Neural cell (in vitro differentiated cells): Measurements from ENCODE around the gene TFDP1. TPM values are rescaled to one million over a fixed set of nuclear protein-coding genes. Genes with fewer than 3 reads are reported as not detected.

Experiments used
- H2AFZ ChIP-seq: fragments of 200-600, 300-800 bp; sonication (generic), shearing (Covaris generic); 2 replicates; pipeline ENCODE4 v1.6.0; 2014; ENCODE audit warnings: low read depth, mild to moderate bottlenecking, antibody characterized with exemption, low read length, moderate library complexity
- H3F3A ChIP-seq: fragments of 200-600 bp; shearing (Covaris generic); 2 replicates; pipeline ENCODE4 v1.6.1; 2016; ENCODE audit warnings: mild to moderate bottlenecking, moderate library complexity, mixed read lengths, antibody characterized with exemption, low read length; ENCODE audit not compliant: insufficient read depth, poor library complexity, severe bottlenecking
- H3K27ac ChIP-seq: fragments of 200-600, 300-800 bp; sonication (generic), shearing (Covaris generic); 2 replicates; pipeline ENCODE4 v1.5.1; 2014; ENCODE audit warnings: mild to moderate bottlenecking, low read length, moderate library complexity
- H3K27me3 ChIP-seq: fragments of 300-800, 200-600 bp; sonication (generic), shearing (Covaris generic); 2 replicates; pipeline ENCODE4 v1.6.0; 2014; ENCODE audit warnings: mild to moderate bottlenecking, low read depth, low read length, moderate library complexity; ENCODE audit not compliant: insufficient read depth
- H3K36me3 ChIP-seq: fragments of 300-800, 200-600 bp; sonication (generic), shearing (Covaris generic); 2 replicates; pipeline ENCODE4 v1.5.1; 2014; ENCODE audit warnings: mild to moderate bottlenecking, antibody characterized with exemption, low read length, moderate library complexity; ENCODE audit not compliant: insufficient read depth
- H3K4me2 ChIP-seq: fragments of 300-800, 200-600 bp; sonication (generic), shearing (Covaris generic); 2 replicates; pipeline ENCODE4 v1.6.0; 2014; ENCODE audit warnings: mild to moderate bottlenecking, low read length
- H3K4me3 ChIP-seq: fragments of 300-800, 200-600 bp; sonication (generic), shearing (Covaris generic); 2 replicates; pipeline ENCODE4 v1.5.1; 2014; ENCODE audit warnings: mild to moderate bottlenecking, low read length, moderate library complexity
- H3K79me2 ChIP-seq: fragments of 200-600 bp; shearing (Covaris generic); replicated peaks from 2 replicates; pipeline ENCODE4 v1.6.0; 2014; ENCODE audit warnings: mild to moderate bottlenecking, low read length, moderate library complexity; ENCODE audit not compliant: insufficient read depth
- H3K9ac ChIP-seq: fragments of 300-800, 200-600 bp; sonication (generic), shearing (Covaris generic); 2 replicates; pipeline ENCODE4 v1.6.1; 2016; ENCODE audit warnings: mild to moderate bottlenecking, low read length, mixed read lengths
- H3K9me2 ChIP-seq: fragments of 200-600 bp; shearing (Covaris generic); 2 replicates; pipeline ENCODE4 v1.6.1; 2016; ENCODE audit warnings: mild to moderate bottlenecking, low read length, mixed read lengths; ENCODE audit not compliant: insufficient read depth
- H3K9me3 ChIP-seq: fragments of 200-600, 300-800 bp; sonication (generic), shearing (Covaris generic); 2 replicates; pipeline ENCODE4 v1.6.1; 2016; ENCODE audit warnings: mild to moderate bottlenecking, mixed run types, low read length, moderate library complexity, mixed read lengths
- H4K20me1 ChIP-seq: fragments of 200-600 bp; shearing (Covaris generic); 2 replicates; pipeline ENCODE4 v1.6.1; 2016; ENCODE audit warnings: mild to moderate bottlenecking, mixed run types; ENCODE audit not compliant: insufficient read depth
- EP300 ChIP-seq: fragments of 450-650 bp; conservative IDR thresholded peaks from 2 replicates; pipeline ENCODE4 v1.6.1; 2014; ENCODE audit warnings: antibody characterized with exemption, mild to moderate bottlenecking, moderate library complexity; ENCODE audit not compliant: poor library complexity, severe bottlenecking
- EZH2 ChIP-seq: fragments of 200-600, 300-800 bp; shearing (Covaris generic), sonication (generic); IDR thresholded peaks from 2 replicates; pipeline ENCODE4 v1.6.1; 2014; ENCODE audit warnings: antibody characterized with exemption, low read length, borderline replicate concordance, mild to moderate bottlenecking; ENCODE audit not compliant: insufficient read depth, poor library complexity, severe bottlenecking
- MXI1 ChIP-seq: fragments of 450-650 bp; conservative IDR thresholded peaks from 2 replicates; pipeline ENCODE4 v1.6.1; 2014; ENCODE audit warnings: antibody characterized with exemption, mild to moderate bottlenecking; ENCODE audit not compliant: poor library complexity, severe bottlenecking
- POLR2AphosphoS5 ChIP-seq: IDR thresholded peaks from 2 replicates; pipeline ENCODE4 v1.6.1; 2012
- RAD21 ChIP-seq: fragments of 450-650 bp; conservative IDR thresholded peaks from 2 replicates; pipeline ENCODE4 v1.6.1; 2014; ENCODE audit warnings: antibody characterized with exemption, mild to moderate bottlenecking, moderate library complexity
- REST ChIP-seq: IDR thresholded peaks from 2 replicates; pipeline ENCODE4 v1.6.1; 2012; ENCODE audit warnings: borderline replicate concordance
- SMC3 ChIP-seq: fragments of 450-650 bp; conservative IDR thresholded peaks from 2 replicates; pipeline ENCODE4 v1.6.1; 2014; ENCODE audit warnings: antibody characterized with exemption, mild to moderate bottlenecking, moderate library complexity; ENCODE audit not compliant: poor library complexity
- TAF1 ChIP-seq: IDR thresholded peaks from 2 replicates; pipeline ENCODE4 v1.6.1; 2012; ENCODE audit warnings: low read depth
- polyA plus RNA-seq: library from polyadenylated mRNA; depleted of rRNA; stranded (reverse); fragments of >200 nt; gene quantifications from 2 replicates; pipeline ENCODE4 v1.2.3, GENCODE V29; 2014
- TF ChIP-seq, protein P1 (sequence below): fragments of 450-650 bp; IDR thresholded peaks from 2 replicates; pipeline ENCODE4 v1.5.1; 2014; ENCODE audit warnings: antibody characterized with exemption, mild to moderate bottlenecking, moderate library complexity; ENCODE audit not compliant: poor library complexity, severe bottlenecking

TFDP1 gene
- polyA plus RNA-seq, 1 donor from 2014 or later = 81.2 TPM

- TF ChIP-seq, protein P1, sequence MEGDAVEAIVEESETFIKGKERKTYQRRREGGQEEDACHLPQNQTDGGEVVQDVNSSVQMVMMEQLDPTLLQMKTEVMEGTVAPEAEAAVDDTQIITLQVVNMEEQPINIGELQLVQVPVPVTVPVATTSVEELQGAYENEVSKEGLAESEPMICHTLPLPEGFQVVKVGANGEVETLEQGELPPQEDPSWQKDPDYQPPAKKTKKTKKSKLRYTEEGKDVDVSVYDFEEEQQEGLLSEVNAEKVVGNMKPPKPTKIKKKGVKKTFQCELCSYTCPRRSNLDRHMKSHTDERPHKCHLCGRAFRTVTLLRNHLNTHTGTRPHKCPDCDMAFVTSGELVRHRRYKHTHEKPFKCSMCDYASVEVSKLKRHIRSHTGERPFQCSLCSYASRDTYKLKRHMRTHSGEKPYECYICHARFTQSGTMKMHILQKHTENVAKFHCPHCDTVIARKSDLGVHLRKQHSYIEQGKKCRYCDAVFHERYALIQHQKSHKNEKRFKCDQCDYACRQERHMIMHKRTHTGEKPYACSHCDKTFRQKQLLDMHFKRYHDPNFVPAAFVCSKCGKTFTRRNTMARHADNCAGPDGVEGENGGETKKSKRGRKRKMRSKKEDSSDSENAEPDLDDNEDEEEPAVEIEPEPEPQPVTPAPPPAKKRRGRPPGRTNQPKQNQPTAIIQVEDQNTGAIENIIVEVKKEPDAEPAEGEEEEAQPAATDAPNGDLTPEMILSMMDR = no peak
- TF ChIP-seq MXI1 (no peak), RAD21 (no peak), EP300 (no peak), REST (no peak), SMC3 (no peak), POLR2AphosphoS5 (no peak), EZH2 (no peak), TAF1 (no peak)
- Histone ChIP-seq H3K9ac (no peak overlapping the region), H2AFZ (no peak overlapping the region), H3K4me3 (no peak overlapping the region), H3K27me3 (no peaks in the 10 kb centered on the region), H3K27ac (no peak overlapping the region), H4K20me1 (no peaks in the 10 kb centered on the region), H3K9me3 (no peaks in the 10 kb centered on the region), H3K36me3 (no peaks in the 10 kb centered on the region), H3K9me2 (no peaks in the 10 kb centered on the region), H3F3A (no peaks in the 10 kb centered on the region), H3K79me2 (no peaks in the 10 kb centered on the region), H3K4me2 (no peak overlapping the region)
Measured at GRCh38 chr13:113654591-113655345, 70.2 kb downstream of the TFDP1 start.

GRCh38 chr13:113655346-113656002 lies 70.9 kb downstream of the TFDP1 start:
- Histone ChIP-seq H2AFZ (no peak overlapping the region), H3K9me2 (no peaks in the 10 kb centered on the region), H3F3A (no peaks in the 10 kb centered on the region), H3K36me3 (no peaks in the 10 kb centered on the region), H3K27me3 (no peaks in the 10 kb centered on the region), H3K4me3 (no peak overlapping the region), H4K20me1 (no peaks in the 10 kb centered on the region), H3K9me3 (no peaks in the 10 kb centered on the region), H3K4me2 (no peak overlapping the region), H3K27ac (no peak overlapping the region), H3K9ac (no peak overlapping the region), H3K79me2 (no peaks in the 10 kb centered on the region)
- TF ChIP-seq REST (no peak), EP300 (no peak)
